HG03039 (cell line): ENCODE measurements around the gene LGALS7.
"Not testable (repeated sequence)": the region's sequence is repeated elsewhere in the genome, so short reads cannot be mapped to it uniquely, and the experiment has no call there.

Experiments used
- ATAC-seq: cut with Tn5 transposase; IDR thresholded peaks from one replicate; pipeline ENCODE4 v1.9.1; 2021; ENCODE audit warnings: mild to moderate bottlenecking, moderate library complexity; ENCODE audit not compliant: unreplicated experiment

LGALS7 gene

DNA sequence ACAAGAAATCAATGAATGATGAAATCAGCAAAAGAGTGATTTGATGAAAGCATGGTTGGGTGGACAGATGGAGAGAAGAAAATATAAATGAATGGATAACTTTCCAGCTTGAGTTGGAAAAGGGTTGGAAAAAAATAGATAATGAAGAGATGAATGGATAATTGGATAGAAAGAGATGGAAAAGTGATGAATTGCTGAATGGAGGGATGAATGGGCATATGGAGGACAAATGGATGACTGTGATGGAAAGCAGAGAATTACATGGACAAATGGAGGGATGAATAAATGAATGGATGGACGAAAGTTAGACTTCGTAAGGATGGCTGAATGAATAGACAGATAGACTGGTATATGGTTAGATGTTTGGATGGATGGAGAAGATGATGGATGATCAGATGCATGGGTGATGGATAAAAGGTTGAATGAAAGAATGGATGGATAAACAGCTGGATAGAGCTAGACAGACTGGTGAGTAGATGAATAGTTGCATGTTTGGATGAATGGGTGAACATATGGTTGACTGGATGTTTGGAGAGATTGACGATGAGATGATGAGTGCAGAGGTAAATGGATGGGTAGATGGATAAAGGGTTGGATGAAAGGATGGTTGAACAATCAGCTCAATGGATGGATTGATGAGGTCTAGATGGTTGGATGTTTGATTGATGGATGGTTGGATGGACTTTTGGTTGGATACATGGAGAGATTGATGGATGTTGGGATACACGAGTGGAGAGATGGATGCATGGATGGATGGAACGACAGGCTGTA is 27.4 kb upstream of the LGALS7 start:
- ATAC-seq, result no peak

- ATAC-seq, result no peak
These were observed 25.8 kb upstream of the LGALS7 start for GRCh38 chr19:38799104-38799503.

DNA sequence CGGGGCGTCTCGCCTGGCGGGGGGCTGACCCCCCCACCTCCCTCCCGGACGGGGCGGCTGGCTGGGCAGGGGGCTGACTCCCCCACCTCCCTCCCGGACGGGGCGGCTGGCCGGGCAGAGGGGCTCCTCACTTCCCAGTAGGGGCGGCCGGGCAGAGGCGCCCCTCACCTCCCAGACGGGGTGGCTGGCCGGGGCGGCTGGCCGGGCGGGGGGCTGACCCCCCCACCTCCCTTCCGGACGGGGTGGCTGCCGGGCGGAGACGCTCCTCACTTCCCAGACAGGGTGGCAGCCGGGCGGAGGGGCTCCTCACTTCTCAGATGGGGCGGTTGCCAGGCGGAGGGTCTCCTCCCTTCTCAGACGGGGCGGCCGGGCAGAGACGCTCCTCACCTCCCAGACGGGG is 24.5 kb upstream of the LGALS7 start:
- not testable (repeated sequence) for ATAC-seq

- no peak for ATAC-seq
These were observed 22.8 kb upstream of the LGALS7 start for GRCh38 chr19:38796154-38796553.

GRCh38 chr19:38795549-38795948 is 22.2 kb upstream of the LGALS7 start:
- no peak for ATAC-seq

- ATAC-seq, result no peak
These were observed 20.4 kb upstream of the LGALS7 start for GRCh38 chr19:38793671-38794070.

DNA sequence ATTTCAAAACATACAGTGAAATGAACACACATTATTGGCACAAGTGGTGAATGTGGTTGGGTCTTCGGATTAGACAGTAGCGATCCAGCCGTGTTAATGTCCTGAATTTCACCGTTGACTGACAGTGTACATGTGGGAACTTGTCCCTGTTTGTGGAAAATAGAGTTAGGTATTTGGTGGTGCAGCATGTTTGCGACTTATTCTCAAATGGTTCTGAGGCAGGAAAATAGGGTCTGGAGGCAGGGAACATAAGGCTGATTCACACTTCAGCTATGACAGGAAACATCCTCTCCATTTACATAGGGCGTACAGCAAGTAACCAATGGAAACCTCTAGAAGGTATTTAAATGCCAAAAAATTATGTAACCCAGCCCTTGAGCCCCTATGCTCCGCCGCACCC is 19.9 kb upstream of the LGALS7 start:
- no peak for ATAC-seq

GRCh38 chr19:38792250-38793111 is 19.2 kb upstream of the LGALS7 start:
- no peak for ATAC-seq

GRCh38 chr19:38791451-38792064 is 18.2 kb upstream of the LGALS7 start:
- ATAC-seq, result not testable (repeated sequence)

DNA sequence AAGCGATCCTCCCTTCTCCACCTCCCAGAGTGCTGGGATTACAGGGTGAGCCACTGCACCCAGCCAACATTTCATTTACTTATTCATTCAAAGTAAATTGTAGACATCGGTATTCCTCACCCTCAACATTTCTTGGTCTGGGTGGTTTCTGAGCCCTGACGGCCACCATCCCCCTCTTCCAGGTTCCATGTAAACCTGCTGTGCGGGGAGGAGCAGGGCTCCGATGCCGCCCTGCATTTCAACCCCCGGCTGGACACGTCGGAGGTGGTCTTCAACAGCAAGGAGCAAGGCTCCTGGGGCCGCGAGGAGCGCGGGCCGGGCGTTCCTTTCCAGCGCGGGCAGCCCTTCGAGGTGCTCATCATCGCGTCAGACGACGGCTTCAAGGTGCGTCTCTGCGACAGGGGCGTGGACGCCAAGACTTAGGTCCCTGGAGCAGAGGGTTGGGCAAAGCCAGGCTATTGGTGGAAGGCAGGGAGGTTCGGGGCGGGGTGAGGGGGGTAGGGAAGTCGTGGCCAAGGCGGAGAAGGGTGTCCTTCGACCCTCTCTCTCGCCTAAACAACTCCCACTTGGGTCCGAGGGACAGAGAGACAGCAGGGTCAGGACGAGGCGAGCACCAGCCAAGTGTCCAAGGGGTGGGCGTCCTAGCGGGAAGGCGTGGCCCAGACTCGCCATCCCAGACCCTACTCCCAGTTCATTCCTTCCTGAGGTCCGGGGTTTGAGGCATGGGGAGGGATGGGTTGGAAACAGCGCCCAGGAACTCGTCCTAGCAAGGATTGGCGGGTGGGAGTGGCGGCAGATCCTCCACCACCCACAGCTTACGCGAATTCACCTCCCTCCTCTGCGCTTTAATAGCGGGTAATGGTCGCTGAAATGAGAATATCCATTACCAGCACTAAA is 17.4 kb upstream of the LGALS7 start:
- ATAC-seq, result not testable (repeated sequence)

DNA sequence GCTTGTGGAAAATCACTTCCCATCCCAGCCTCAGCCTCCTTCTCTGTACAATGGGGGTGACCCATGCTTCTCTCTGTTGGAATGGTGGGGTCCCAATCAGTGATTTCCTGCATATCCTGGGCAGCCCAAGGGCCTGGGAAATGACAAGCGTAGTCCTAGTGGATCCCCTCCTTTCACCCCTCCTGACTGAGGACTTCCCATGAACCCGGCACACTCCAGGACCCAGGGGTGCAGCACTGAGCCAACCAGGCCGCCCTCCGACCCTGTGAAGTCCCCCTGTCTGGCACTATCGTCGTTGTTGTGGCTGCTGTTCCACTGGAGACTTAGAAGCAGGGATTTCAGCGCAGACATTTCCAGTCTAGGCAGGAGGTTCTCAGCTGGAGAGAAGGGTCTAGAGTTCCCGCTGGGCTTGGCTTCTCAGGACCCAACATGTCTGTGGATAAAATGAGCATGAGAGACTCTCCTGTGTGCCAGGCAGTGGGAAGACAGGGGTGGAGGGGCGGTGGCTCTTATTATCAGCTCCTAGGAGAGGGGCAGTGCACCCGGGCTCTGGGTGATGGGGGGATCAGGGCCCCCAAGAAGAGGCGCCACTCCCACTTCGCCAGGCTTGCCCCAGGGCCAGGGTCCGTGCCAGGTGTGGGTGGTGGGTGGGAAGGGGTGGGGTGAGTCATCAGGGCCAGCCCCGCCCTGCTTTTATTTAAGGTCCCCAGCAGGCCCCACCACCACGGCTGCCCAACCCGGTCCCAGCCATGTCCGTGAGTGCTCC is 15.3 kb upstream of the LGALS7 start, which contains the start of gene LGALS7B:
LGALS7B (plus strand) TSS at position 723 of the 766 bp plus-strand sequence; CDS start at position 750, 27 bp downstream.
- no peak for ATAC-seq

- no peak for ATAC-seq
These were observed 13.4 kb upstream of the LGALS7 start for GRCh38 chr19:38786572-38787265.

- not testable (repeated sequence) for ATAC-seq
These were observed 12.7 kb upstream of the LGALS7 start for GRCh38 chr19:38786061-38786460.

DNA sequence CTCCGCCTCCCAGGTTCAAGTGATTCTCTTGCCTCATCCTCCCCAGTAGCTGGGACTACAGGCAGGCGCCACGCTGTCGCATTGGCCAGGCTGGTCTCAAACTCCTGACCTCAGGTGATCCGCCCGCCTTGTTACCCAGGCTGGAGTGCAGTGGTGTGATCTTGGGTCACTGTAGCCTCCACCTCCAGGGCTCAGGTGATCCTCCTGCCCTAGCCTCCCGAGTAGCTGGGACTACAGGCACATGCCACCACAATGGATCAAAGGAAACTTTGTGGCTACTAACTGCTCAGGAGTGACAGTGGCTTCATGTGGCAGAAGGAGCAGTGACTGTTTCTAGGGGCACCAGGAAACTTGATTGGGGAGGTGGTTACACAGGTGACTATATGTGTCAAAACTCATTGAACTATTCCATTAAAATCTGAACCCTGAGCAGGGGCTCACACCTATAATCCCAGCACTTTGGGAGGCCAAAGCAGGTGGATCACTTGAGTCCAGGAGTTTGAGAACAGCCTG is 11.9 kb upstream of the LGALS7 start:
- ATAC-seq, result no peak

- ATAC-seq, result no peak
These were observed 10.9 kb upstream of the LGALS7 start for GRCh38 chr19:38784224-38784623.

GRCh38 chr19:38782212-38782611 is 8.9 kb upstream of the LGALS7 start:
- ATAC-seq, result not testable (repeated sequence)

- no peak for ATAC-seq
These were observed 7.7 kb upstream of the LGALS7 start for GRCh38 chr19:38781058-38781457.

DNA sequence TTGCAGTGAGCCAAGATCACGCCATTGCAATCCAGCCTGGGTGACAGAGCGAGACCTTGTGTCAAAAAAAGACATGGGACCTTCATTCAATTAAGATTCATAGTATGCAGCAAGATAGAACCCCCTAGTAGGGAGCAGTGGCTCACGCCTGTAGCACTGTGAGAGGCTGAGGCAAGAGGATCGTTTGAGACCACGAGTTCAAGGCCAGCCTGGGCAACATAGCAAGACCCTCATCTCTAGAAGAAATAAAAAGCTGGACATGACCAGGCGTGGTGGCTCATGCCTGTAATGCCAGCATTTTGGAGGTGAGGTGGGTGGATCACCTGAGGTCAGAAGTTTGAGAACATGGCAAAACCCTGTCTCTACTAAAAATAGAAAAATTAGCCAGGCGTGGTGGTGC is 7.1 kb upstream of the LGALS7 start:
- ATAC-seq, result no peak

GRCh38 chr19:38778733-38779132 is 5.4 kb upstream of the LGALS7 start:
- ATAC-seq, result no peak
